CD4-positive, alpha-beta T cell (primary cell): ENCODE measurements around the gene DICER1. TPM values are rescaled to one million over a fixed set of nuclear protein-coding genes. Genes with fewer than 3 reads are reported as not detected.

Experiments
- ATAC-seq: fragments of 200-7000 bp; cut with Tn5 transposase; one replicate; pipeline ENCODE4 v1.10.0; 2022; ENCODE audit warnings: mild to moderate bottlenecking; ENCODE audit not compliant: poor library complexity
- CTCF ChIA-PET: fragments of 350-600 bp; sonication (Branson Sonifier 250); formaldehyde crosslinking; loops from one replicate; lab custom pipeline; 2021; ENCODE audit warnings: antibody characterized with exemption, inconsistent platforms; lab: Charles Lee
- POLR2A ChIA-PET: fragments of 350-600 bp; sonication (Branson Sonifier 250); formaldehyde crosslinking; loops from one replicate; lab custom pipeline; 2021; ENCODE audit warnings: antibody characterized with exemption, inconsistent platforms; lab: Charles Lee
- DNase-seq, 14 experiments: peaks; one replicate each; pipeline ENCODE4 v3.0.0-alpha.2; 2013 to 2020; ENCODE audit warnings: mixed read lengths in 2 of 14
- H3K27ac ChIP-seq, 2 donors: one replicate each; pipeline versions ENCODE4 v1.5.1 to v1.7.0; 2013; ENCODE audit warnings: low read length in 2 of 2, low read depth in 1 of 2, mild to moderate bottlenecking in 1 of 2
- H3K27me3 ChIP-seq, 2 experiments: 1 replicate in 1 of 2; 2 replicates in 1 of 2; pipeline versions ENCODE4 v1.6.1 to v1.7.0; 2013; ENCODE audit warnings: low read length in 2 of 2, control low read depth in 1 of 2, mild to moderate bottlenecking in 1 of 2, moderate library complexity in 1 of 2; ENCODE audit not compliant: insufficient read depth in 2 of 2, control insufficient read depth in 1 of 2
- H3K36me3 ChIP-seq: one replicate; pipeline ENCODE4 v1.6.1; 2013; ENCODE audit warnings: low read length, control low read depth; ENCODE audit not compliant: insufficient read depth
- H3K4me1 ChIP-seq: one replicate; pipeline ENCODE4 v1.6.1; 2013; ENCODE audit warnings: low read length, control low read depth; ENCODE audit not compliant: insufficient read depth
- H3K4me3 ChIP-seq: one replicate; pipeline ENCODE4 v1.5.1; 2013; ENCODE audit warnings: mild to moderate bottlenecking, low read length, moderate library complexity
- H3K9me3 ChIP-seq, 2 experiments: 1 replicate in 1 of 2; 2 replicates in 1 of 2; pipeline versions ENCODE4 v1.6.1 to v1.7.0; 2013; ENCODE audit warnings: low read length in 2 of 2, mild to moderate bottlenecking in 2 of 2, control low read depth in 1 of 2, moderate library complexity in 1 of 2; ENCODE audit not compliant: control insufficient read depth in 1 of 2, insufficient read depth in 1 of 2
- H3K27ac Mint-ChIP-seq: one replicate; pipeline ENCODE4 v1.8.0; 2020; ENCODE audit warnings: mixed read lengths
- H3K27me3 Mint-ChIP-seq: one replicate; pipeline ENCODE4 v1.8.0; 2021; ENCODE audit warnings: mixed read lengths
- H3K36me3 Mint-ChIP-seq: one replicate; pipeline ENCODE4 v1.8.0; 2021; ENCODE audit warnings: low read depth, mixed read lengths
- H3K4me1 Mint-ChIP-seq: one replicate; pipeline ENCODE4 v1.8.0; 2021; ENCODE audit warnings: low read depth, mixed read lengths
- H3K4me3 Mint-ChIP-seq: one replicate; pipeline ENCODE4 v1.8.0; 2020; ENCODE audit warnings: mild to moderate bottlenecking, mixed read lengths
- H3K9me3 Mint-ChIP-seq: one replicate; pipeline ENCODE4 v1.8.0; 2020; ENCODE audit warnings: mixed read lengths
- CTCF ChIP-seq: fragments of 200-600 bp; IDR thresholded peaks from one replicate; pipeline ENCODE4 v1.8.0; 2022; ENCODE audit warnings: antibody characterized with exemption, mild to moderate bottlenecking
- intact Hi-C, 2 experiments: fragments of 100-400 bp; cut with DNase I in 1 of 2; cut with micrococcal nuclease in 1 of 2; formaldehyde crosslinking; loops; one replicate each; pipeline versions ENCODE4 v1.15.1 to v1.9.0; 2023 to 2025; cut with DNase I, micrococcal nuclease
- total RNA-seq, 174 experiments: library from RNA in 2 of 174; stranded (reverse) in 2 of 174; gene quantifications; one replicate each; pipeline ENCODE4 v1.2.3 and lab custom pipeline; 2021 to 2026

DICER1 gene
- total RNA-seq, 2 experiments from 2014 or later: 53.7 to 66.0 TPM

DNA sequence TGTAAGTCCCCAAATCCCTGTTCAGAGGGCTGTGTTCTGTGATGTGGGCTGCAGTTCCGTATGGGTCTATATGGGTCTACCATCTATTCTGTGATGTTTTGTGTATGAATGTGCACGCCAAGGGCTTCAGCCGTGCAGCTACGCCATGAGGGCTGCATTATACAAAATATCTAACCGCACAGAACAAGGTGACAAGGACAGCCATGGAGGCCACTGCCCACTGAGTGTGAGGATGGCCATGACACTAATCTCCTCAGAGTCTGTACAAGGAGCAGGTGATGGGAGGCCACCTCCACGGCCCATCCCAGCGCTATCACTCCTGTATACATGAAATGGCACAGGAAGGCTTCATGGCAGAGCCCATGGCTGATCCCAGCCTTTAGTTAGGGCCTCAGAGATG is 102.0 kb downstream of the DICER1 start:
- intact Hi-C loops: no loop called here

GRCh38 chr14:95054346-95055280 is 102.7 kb downstream of the DICER1 start:
- ChIA-PET CTCF (no interaction called here), POLR2A (no interaction called here)
- Histone ChIP-seq H3K27ac (no peak overlapping the region), H3K9me3 (no peaks in the 10 kb centered on the region), H3K36me3 (no peaks in the 10 kb centered on the region), H3K27me3 (no peaks in the 10 kb centered on the region), H3K4me3 (no peak overlapping the region), H3K4me1 (peaks cover 6% of the 10 kb centered on the region)
- H3K36me3 Mint-ChIP-seq: no peaks in the 10 kb centered on the region
- no peaks in the 10 kb centered on the region for H3K9me3 Mint-ChIP-seq
- DNase-seq (no peak), ATAC-seq (no peak)
- no peak overlapping the region for H3K4me3 Mint-ChIP-seq
- TF ChIP-seq CTCF: no peak
- no peak overlapping the region for H3K27ac Mint-ChIP-seq
- no peaks in the 10 kb centered on the region for H3K4me1 Mint-ChIP-seq
- intact Hi-C loops: no loop called here
- no peaks in the 10 kb centered on the region for H3K27me3 Mint-ChIP-seq

More for the DNA sequence above, 102.0 kb downstream of the DICER1 start:
- no peak for TF ChIP-seq CTCF
- Mint-ChIP-seq H3K27ac (no peak overlapping the region), H3K4me1 (no peaks in the 10 kb centered on the region), H3K9me3 (no peaks in the 10 kb centered on the region), H3K4me3 (no peak overlapping the region), H3K36me3 (no peaks in the 10 kb centered on the region), H3K27me3 (no peaks in the 10 kb centered on the region)
- H3K4me3 ChIP-seq: no peak overlapping the region
- H3K9me3 ChIP-seq: no peaks in the 10 kb centered on the region
- ATAC-seq: no peak
- H3K27ac ChIP-seq: no peak overlapping the region
- no peak for DNase-seq
- no peaks in the 10 kb centered on the region for H3K27me3 ChIP-seq
- peaks cover 6% of the 10 kb centered on the region for H3K4me1 ChIP-seq
- CTCF ChIA-PET: no interaction called here
- POLR2A ChIA-PET: no interaction called here
- H3K36me3 ChIP-seq: no peaks in the 10 kb centered on the region

DNA sequence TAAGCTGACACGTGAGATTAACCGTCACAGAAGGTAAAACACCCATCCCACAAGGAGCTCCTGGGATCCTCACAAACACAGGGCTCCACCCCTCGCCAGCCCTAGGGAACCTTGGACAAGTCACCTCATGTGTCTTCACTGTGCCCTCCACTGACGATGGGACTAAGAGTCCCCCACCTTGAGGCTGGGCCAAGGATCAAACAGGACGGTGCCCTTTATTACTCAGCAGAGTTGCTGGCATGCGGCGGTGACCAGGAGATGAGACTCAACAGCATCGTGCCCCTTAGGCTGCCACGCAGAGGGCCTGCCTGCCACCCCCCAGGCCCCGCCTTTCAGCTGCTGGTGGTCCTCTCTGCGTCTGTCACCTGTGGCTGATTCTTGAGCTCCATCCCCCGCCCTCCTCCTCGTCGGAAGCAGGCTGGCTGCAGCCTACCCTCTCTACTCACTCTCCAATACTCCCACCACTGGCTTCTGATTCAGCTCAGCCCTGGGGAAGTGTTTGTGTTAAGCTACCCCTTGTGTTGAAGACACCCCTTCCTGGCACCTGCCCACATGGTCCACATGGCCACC is 105.2 kb downstream of the DICER1 start:
- ATAC-seq (no peak), DNase-seq (no peak)
- no peak for TF ChIP-seq CTCF
- no peak overlapping the region for H3K4me3 Mint-ChIP-seq
- peaks cover 12% of the 10 kb centered on the region for H3K27me3 Mint-ChIP-seq
- H3K27ac ChIP-seq: no peak overlapping the region
- no peak overlapping the region for H3K4me3 ChIP-seq
- H3K36me3 Mint-ChIP-seq: no peaks in the 10 kb centered on the region
- no peaks in the 10 kb centered on the region for H3K4me1 Mint-ChIP-seq
- ChIA-PET CTCF (no interaction called here), POLR2A (no interaction called here)
- H3K27me3 ChIP-seq: no peaks in the 10 kb centered on the region
- H3K4me1 ChIP-seq: no peaks in the 10 kb centered on the region
- H3K9me3 ChIP-seq: no peaks in the 10 kb centered on the region
- H3K36me3 ChIP-seq: no peaks in the 10 kb centered on the region
- H3K27ac Mint-ChIP-seq: no peak overlapping the region
- no peaks in the 10 kb centered on the region for H3K9me3 Mint-ChIP-seq
- intact Hi-C loops: no loop called here
